HepG2 (cell line): ENCODE measurements around the gene PSMB11. TPM values are rescaled to one million over a fixed set of nuclear protein-coding genes. Genes with fewer than 3 reads are reported as not detected.

ENCODE experiments used
- ELK4 ChIP-seq: sonication (generic); formaldehyde crosslinking; IDR thresholded peaks from 2 replicates; pipeline ENCODE4 v1.9.0; 2021; ENCODE audit warnings: missing genetic modification reagents, borderline replicate concordance
- HOXA9 ChIP-seq: sonication (generic); formaldehyde crosslinking; IDR thresholded peaks from 2 replicates; pipeline ENCODE4 v1.8.1; 2022; ENCODE audit warnings: missing genetic modification reagents, mild to moderate bottlenecking, moderate library complexity, borderline replicate concordance
- JUNB ChIP-seq: sonication (generic); formaldehyde crosslinking; IDR thresholded peaks from 2 replicates; pipeline ENCODE4 v1.8.0; 2022; ENCODE audit warnings: missing genetic modification reagents, mild to moderate bottlenecking, borderline replicate concordance
- MXD3 ChIP-seq: IDR thresholded peaks from 2 replicates; pipeline ENCODE4 v1.6.1; 2016; ENCODE audit warnings: mild to moderate bottlenecking, missing biosample characterization, missing genetic modification reagents
- NFE2L1 ChIP-seq: sonication (generic); formaldehyde crosslinking; IDR thresholded peaks from 2 replicates; pipeline ENCODE4 v1.4.0; 2020; ENCODE audit warnings: missing genetic modification reagents, mild to moderate bottlenecking, borderline replicate concordance
- PTBP1 ChIP-seq: fragments of 200-400 bp; formaldehyde crosslinking; IDR thresholded peaks from 2 replicates; pipeline ENCODE4 v1.6.1; 2018; ENCODE audit warnings: low read length, low read depth; ENCODE audit not compliant: poor library complexity, severe bottlenecking
- SALL1 ChIP-seq: sonication (generic); formaldehyde crosslinking; IDR thresholded peaks from 2 replicates; pipeline ENCODE4 v1.8.0; 2022; ENCODE audit warnings: mild to moderate bottlenecking, missing genetic modification reagents
- STAG1 ChIP-seq: sonication (generic); formaldehyde crosslinking; IDR thresholded peaks from 2 replicates; pipeline ENCODE4 v1.4.0; 2020; ENCODE audit warnings: missing genetic modification reagents
- TBX2 ChIP-seq: sonication (generic); formaldehyde crosslinking; IDR thresholded peaks from 2 replicates; pipeline ENCODE4 v1.5.0; 2020; ENCODE audit warnings: missing genetic modification reagents, mild to moderate bottlenecking, borderline replicate concordance
- TCF12 ChIP-seq, 2 experiments: fragments of 450-650 bp in 1 of 2; sonication (generic) in 1 of 2; formaldehyde crosslinking in 1 of 2; IDR thresholded peaks; 2 replicates each; pipeline versions ENCODE4 v1.6.1 to v1.8.0; 2017 to 2022; ENCODE audit warnings: antibody characterized with exemption in 1 of 2, mild to moderate bottlenecking in 1 of 2, missing genetic modification reagents in 1 of 2, moderate library complexity in 1 of 2
- TEAD3 ChIP-seq: optimal IDR thresholded peaks from 2 replicates; pipeline ENCODE3; 2016; ENCODE audit warnings: borderline replicate concordance
- ZNF781 ChIP-seq: sonication (generic); formaldehyde crosslinking; IDR thresholded peaks from 2 replicates; pipeline ENCODE4 v1.5.1; 2020; ENCODE audit warnings: borderline replicate concordance, mild to moderate bottlenecking, missing genetic modification reagents; ENCODE audit errors: not compliant biosample characterization
- ZNF891 ChIP-seq: sonication (generic); formaldehyde crosslinking; IDR thresholded peaks from 2 replicates; pipeline ENCODE4 v1.5.0; 2020; ENCODE audit warnings: mild to moderate bottlenecking, missing genetic modification reagents
- polyA plus RNA-seq, 8 experiments: library from polyadenylated mRNA; depleted of rRNA in 3 of 8; stranded (reverse) in 7 of 8; unstranded in 1 of 8; fragments of >200 nt; fragmentation: Illumina TruSeq in 4 of 8; extraction: Trizol in 4 of 8; gene quantifications; 2 replicates each; pipeline versions ENCODE4 v1.2.1 to v1.2.3, GENCODE V29; 2011 to 2016; ENCODE audit warnings: low read depth in 4 of 8, missing spikeins in 1 of 8, mixed read lengths in 1 of 8; ENCODE audit not compliant: insufficient read depth in 1 of 8
- total RNA-seq, 5 experiments: library from RNA; depleted of rRNA; stranded (reverse); fragments of >200 nt; fragmentation: Illumina TruSeq; extraction: Trizol; gene quantifications; 2 replicates each; pipeline ENCODE4 v1.2.3, GENCODE V29; 2016; ENCODE audit warnings: low read depth in 1 of 5
- TF ChIP-seq, protein P1 (sequence below): sonication (generic); formaldehyde crosslinking; IDR thresholded peaks from 2 replicates; pipeline ENCODE4 v1.5.1; 2020; ENCODE audit warnings: mild to moderate bottlenecking, missing genetic modification reagents
- TF ChIP-seq, protein P2 (sequence below), 2 experiments: sonication (generic) in 1 of 2; formaldehyde crosslinking in 1 of 2; IDR thresholded peaks; 2 replicates each; pipeline versions ENCODE4 v1.6.1 to v1.9.0; 2014 to 2022; ENCODE audit warnings: antibody characterized with exemption in 1 of 2, borderline replicate concordance in 1 of 2, inconsistent platforms in 1 of 2, low read depth in 1 of 2, missing genetic modification reagents in 1 of 2

The PSMB11 gene
- total and polyA plus RNA-seq, 2 of the 13 experiments (the other 11 are each of a cell fraction or from before 2014, with no cell fraction given): not detected

- TF ChIP-seq, protein P1, sequence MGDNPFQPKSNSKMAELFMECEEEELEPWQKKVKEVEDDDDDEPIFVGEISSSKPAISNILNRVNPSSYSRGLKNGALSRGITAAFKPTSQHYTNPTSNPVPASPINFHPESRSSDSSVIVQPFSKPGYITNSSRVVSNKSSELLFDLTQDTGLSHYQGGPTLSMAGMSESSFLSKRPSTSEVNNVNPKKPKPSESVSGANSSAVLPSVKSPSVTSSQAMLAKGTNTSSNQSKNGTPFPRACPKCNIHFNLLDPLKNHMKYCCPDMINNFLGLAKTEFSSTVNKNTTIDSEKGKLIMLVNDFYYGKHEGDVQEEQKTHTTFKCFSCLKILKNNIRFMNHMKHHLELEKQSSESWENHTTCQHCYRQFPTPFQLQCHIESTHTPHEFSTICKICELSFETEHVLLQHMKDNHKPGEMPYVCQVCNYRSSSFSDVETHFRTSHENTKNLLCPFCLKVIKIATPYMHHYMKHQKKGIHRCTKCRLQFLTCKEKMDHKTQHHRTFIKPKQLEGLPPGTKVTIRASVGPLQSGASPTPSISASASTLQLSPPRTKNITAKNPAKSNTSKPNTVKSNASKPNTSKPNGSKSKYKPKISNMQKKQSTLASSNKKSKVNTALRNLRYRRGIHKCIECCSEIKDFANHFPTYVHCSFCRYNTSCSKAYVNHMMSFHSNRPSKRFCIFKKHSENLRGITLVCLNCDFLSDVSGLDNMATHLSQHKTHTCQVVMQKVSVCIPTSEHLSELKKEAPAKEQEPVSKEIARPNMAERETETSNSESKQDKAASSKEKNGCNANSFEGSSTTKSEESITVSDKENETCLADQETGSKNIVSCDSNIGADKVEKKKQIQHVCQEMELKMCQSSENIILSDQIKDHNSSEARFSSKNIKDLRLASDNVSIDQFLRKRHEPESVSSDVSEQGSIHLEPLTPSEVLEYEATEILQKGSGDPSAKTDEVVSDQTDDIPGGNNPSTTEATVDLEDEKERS (CRISPR knock-in tag): 0 out of 2 replicates have a peak, but pooled peaks have one; percentile 37
- TF ChIP-seq, protein P2, sequence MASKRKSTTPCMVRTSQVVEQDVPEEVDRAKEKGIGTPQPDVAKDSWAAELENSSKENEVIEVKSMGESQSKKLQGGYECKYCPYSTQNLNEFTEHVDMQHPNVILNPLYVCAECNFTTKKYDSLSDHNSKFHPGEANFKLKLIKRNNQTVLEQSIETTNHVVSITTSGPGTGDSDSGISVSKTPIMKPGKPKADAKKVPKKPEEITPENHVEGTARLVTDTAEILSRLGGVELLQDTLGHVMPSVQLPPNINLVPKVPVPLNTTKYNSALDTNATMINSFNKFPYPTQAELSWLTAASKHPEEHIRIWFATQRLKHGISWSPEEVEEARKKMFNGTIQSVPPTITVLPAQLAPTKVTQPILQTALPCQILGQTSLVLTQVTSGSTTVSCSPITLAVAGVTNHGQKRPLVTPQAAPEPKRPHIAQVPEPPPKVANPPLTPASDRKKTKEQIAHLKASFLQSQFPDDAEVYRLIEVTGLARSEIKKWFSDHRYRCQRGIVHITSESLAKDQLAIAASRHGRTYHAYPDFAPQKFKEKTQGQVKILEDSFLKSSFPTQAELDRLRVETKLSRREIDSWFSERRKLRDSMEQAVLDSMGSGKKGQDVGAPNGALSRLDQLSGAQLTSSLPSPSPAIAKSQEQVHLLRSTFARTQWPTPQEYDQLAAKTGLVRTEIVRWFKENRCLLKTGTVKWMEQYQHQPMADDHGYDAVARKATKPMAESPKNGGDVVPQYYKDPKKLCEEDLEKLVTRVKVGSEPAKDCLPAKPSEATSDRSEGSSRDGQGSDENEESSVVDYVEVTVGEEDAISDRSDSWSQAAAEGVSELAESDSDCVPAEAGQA (IDR thresholded peaks at IDR 0.05; ENCODE audit: low read depth): 0 out of 2 replicates have a peak, but pooled peaks have one; percentile 23
- TF ChIP-seq, protein P2 (CRISPR knock-in tag; IDR thresholded peaks at IDR 0.05; ENCODE audit: borderline replicate concordance): no peak
- TF ChIP-seq TBX2 (peak; percentile 45; the same call in 1 of the 2 replicates), STAG1 (CRISPR knock-in tag) (peak; percentile 88), JUNB (CRISPR knock-in tag) (no peak), HOXA9 (CRISPR knock-in tag) (no peak), PTBP1 (no peak), ELK4 (0 out of 2 replicates have a peak, but pooled peaks have one; percentile 63), ZNF781 (no peak), ZNF891 (CRISPR knock-in tag) (0 out of 2 replicates have a peak, but pooled peaks have one; percentile 43), NFE2L1 (CRISPR knock-in tag) (peak; percentile 18; the same call in 1 of the 2 replicates), TEAD3 (CRISPR knock-in tag) (peak; percentile 19), TCF12 (IDR thresholded peaks at IDR 0.05) (no peak), TCF12 (CRISPR knock-in tag; IDR thresholded peaks at IDR 0.05) (0 out of 2 replicates have a peak, but pooled peaks have one; percentile 48), MXD3 (CRISPR knock-in tag) (0 out of 2 replicates have a peak, but pooled peaks have one; percentile 12), SALL1 (CRISPR knock-in tag) (peak; percentile 28; the same call in 1 of the 2 replicates)
These were observed 12.2 kb downstream of the PSMB11 start (continued) for GRCh38 chr14:23054000-23054811.
